Activated CD8-positive, alpha-beta T cell treated with anti-CD3 and anti-CD28 coated beads for 36 hours (primary cell): ENCODE measurements around the gene ATRN. TPM values are rescaled to one million over a fixed set of nuclear protein-coding genes. Genes with fewer than 3 reads are reported as not detected.

Source experiments
- ATAC-seq: fragments of 200-7000 bp; cut with Tn5 transposase; one replicate; pipeline ENCODE4 v1.10.0; 2021; ENCODE audit warnings: mild to moderate bottlenecking, moderate library complexity
- CTCF ChIA-PET: fragments of 350-600 bp; sonication (Branson Sonifier 250); formaldehyde crosslinking; loops from one replicate; lab custom pipeline; 2021; ENCODE audit warnings: antibody characterized with exemption; lab: Charles Lee
- POLR2A ChIA-PET: fragments of 350-600 bp; sonication (Branson Sonifier 250); formaldehyde crosslinking; loops from one replicate; lab custom pipeline; 2021; ENCODE audit warnings: antibody characterized with exemption; lab: Charles Lee
- DNase-seq: peaks from one replicate; pipeline ENCODE4 v3.0.0-alpha.2; 2020
- H3K27ac Mint-ChIP-seq: one replicate; pipeline ENCODE4 v1.8.0; 2021; ENCODE audit warnings: mild to moderate bottlenecking, mixed read lengths
- H3K27me3 Mint-ChIP-seq: one replicate; pipeline ENCODE4 v1.8.0; 2021; ENCODE audit warnings: mixed read lengths
- H3K36me3 Mint-ChIP-seq: one replicate; pipeline ENCODE4 v1.8.0; 2021; ENCODE audit warnings: low read depth, mixed read lengths
- H3K4me1 Mint-ChIP-seq: one replicate; pipeline ENCODE4 v1.8.0; 2021; ENCODE audit warnings: low read depth, mixed read lengths
- H3K4me3 Mint-ChIP-seq: one replicate; pipeline ENCODE4 v1.8.0; 2021; ENCODE audit warnings: mild to moderate bottlenecking, moderate library complexity, mixed read lengths
- H3K9me3 Mint-ChIP-seq: one replicate; pipeline ENCODE4 v1.8.0; 2021; ENCODE audit warnings: mixed read lengths
- intact Hi-C: fragments of 100-400 bp; cut with micrococcal nuclease; formaldehyde crosslinking; loops from one replicate; pipeline ENCODE4 v1.10.0; 2022
- total RNA-seq, 2 experiments: library from RNA; stranded (reverse); gene quantifications; one replicate each; pipeline ENCODE4 v1.2.3, GENCODE V29; 2021
- TF ChIP-seq, protein P1 (sequence below): fragments of 200-600 bp; IDR thresholded peaks from one replicate; pipeline ENCODE4 v1.8.0; 2022; ENCODE audit warnings: antibody characterized with exemption, mild to moderate bottlenecking

The ATRN gene
- total RNA-seq, 2 experiments from 2014 or later, result 8.2 to 8.6 TPM

DNA sequence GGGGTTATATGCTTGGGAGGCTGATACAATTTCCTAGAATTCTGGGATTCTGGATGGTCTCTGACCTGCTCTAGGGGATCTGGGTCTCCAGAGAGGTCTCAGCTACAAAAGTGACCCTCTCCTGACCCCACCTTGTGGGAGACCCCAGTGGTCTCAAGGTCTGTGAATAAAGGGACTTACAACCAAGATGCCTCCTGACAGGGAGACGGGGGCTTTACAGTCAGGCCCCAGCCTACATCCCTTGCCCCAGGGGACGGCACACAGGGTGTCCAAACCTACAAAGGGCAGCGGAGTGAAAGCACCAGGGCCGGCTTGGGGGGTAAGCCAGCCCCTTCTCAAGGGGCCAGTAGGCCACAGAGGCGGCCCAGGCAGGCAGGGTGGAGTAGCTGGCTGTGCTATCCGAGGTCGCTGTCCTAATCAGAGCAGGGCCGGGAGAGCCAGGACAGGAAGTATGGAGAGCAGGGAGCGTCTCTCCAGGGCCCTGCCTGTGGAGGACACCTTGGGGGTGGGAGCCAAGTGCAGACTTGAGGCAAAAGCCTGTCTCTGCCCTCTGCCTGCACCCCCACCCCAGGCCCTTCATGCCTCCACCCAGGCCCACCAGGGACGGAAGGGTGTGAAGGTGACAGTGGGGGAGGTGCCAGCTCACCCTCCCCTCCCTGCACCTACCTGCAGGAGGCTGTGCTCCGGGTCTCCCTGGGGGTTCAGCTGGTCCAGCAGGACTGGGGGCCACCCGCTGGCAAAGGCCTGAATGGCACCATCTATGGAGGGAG lies 188.9 kb downstream of the ATRN start:
- CTCF ChIA-PET, result interaction anchor here (0.8 to 1.5 kb wide), 3 partner anchors 9 to 195 kb away, joined by 3 to 5 read pairs (median 3); no protein-coding TSS in a partner anchor
- intact Hi-C loops, result no loop called here

DNA sequence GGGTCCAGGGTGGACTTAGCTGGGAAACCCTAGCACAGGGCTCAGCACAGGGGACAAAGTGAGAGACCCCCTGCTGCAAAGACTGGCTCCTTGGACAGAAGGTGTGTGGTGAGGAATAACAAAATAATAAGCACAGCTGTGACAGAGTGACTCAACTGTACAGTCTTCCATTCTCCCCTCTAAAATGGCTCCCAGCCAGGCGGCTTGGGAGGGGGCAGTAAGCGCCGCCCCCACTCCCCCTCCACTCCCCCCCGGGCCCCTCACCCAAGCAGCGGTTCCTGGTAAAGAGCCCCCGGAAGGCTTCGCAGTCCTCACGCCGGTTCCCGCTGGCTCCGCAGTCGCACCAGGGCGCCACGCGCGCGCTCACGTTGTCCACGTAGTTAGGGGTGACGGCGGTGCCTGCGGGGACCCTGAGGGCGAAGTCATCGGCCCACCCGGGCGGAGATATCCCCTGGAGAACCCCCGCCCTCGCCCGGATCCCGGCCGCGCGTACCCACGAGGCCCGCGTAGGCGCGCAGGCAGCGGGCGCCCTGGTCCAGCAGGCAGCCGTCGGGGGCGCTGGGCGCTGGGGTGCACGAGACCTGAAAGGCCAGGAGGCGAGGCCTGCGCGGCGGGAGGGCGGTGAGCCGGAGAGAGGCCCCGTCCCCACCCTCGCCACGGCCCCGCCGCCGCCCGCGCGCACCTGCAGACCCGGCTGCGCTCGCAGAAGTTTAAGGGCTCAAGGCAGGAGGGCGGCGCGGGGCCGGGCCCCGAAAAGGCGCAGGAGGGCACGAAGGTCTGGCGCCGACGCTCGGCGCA lies 189.6 kb downstream of the ATRN start:
- DNase-seq (no peak), ATAC-seq (no peak)
- peaks cover 15% of the 10 kb centered on the region for H3K4me1 Mint-ChIP-seq
- H3K9me3 Mint-ChIP-seq, result no peaks in the 10 kb centered on the region
- no peak overlapping the region for H3K4me3 Mint-ChIP-seq
- ChIA-PET POLR2A (no interaction called here), CTCF (interaction anchor here (0.8 to 1.4 kb wide), 2 partner anchors 50 to 194 kb away, joined by 3 read pairs; no protein-coding TSS in a partner anchor)
- intact Hi-C loops, result no loop called here
- H3K27me3 Mint-ChIP-seq, result peaks cover 40% of the 10 kb centered on the region
- TF ChIP-seq, protein P1, sequence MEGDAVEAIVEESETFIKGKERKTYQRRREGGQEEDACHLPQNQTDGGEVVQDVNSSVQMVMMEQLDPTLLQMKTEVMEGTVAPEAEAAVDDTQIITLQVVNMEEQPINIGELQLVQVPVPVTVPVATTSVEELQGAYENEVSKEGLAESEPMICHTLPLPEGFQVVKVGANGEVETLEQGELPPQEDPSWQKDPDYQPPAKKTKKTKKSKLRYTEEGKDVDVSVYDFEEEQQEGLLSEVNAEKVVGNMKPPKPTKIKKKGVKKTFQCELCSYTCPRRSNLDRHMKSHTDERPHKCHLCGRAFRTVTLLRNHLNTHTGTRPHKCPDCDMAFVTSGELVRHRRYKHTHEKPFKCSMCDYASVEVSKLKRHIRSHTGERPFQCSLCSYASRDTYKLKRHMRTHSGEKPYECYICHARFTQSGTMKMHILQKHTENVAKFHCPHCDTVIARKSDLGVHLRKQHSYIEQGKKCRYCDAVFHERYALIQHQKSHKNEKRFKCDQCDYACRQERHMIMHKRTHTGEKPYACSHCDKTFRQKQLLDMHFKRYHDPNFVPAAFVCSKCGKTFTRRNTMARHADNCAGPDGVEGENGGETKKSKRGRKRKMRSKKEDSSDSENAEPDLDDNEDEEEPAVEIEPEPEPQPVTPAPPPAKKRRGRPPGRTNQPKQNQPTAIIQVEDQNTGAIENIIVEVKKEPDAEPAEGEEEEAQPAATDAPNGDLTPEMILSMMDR, result no peak
- H3K27ac Mint-ChIP-seq, result no peak overlapping the region
- H3K36me3 Mint-ChIP-seq, result no peaks in the 10 kb centered on the region

More for the DNA sequence above, 188.9 kb downstream of the ATRN start:
- Mint-ChIP-seq H3K27me3 (peaks cover 40% of the 10 kb centered on the region), H3K27ac (no peak overlapping the region), H3K4me1 (peaks cover 8% of the 10 kb centered on the region), H3K4me3 (no peak overlapping the region), H3K9me3 (no peaks in the 10 kb centered on the region), H3K36me3 (no peaks in the 10 kb centered on the region)
- POLR2A ChIA-PET, result no interaction called here
- TF ChIP-seq, protein P1, result no peak
- DNase-seq (no peak), ATAC-seq (no peak)

DNA sequence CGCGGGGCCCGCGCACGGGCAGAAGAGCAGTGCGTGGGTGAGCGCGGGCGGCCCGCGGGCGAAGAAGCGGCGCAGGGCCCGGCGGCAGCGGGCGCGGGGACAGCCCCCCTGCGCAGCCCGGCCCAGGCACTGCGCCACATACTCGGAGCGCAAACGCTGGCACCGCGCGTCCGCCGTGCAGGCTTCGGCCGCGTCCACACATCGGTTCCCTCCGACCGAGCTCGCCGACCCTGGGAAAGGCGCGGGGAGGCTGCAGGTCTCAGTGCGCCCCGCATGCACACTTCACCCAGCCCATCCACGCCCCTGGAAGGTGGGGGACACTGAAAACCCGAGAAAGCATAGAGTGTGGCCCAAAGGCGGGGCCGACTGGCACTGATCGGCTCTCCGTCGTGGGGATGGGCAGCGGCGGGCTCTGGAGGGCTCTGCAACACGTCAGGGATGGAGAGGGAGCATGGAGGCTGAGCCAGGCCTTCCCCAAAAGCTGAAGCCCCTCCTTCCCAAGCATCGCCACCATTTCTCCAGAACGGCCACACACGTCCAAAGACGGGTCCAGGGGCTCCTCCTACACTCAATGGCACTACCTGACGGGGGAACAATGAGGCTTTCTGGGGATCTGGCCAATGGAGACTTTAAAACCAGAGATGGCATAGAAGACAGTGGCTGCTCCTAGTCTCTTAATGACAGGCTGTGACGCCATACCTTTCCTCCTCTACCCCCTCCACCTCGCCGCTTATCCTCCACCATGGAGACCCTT lies 190.4 kb downstream of the ATRN start:
- Mint-ChIP-seq H3K4me3 (no peak overlapping the region), H3K27me3 (peaks cover 40% of the 10 kb centered on the region), H3K27ac (no peak overlapping the region), H3K36me3 (no peaks in the 10 kb centered on the region), H3K4me1 (peaks cover 23% of the 10 kb centered on the region), H3K9me3 (no peaks in the 10 kb centered on the region)
- ATAC-seq, result no peak
- no peak for DNase-seq
- CTCF ChIA-PET, result interaction anchor here (1.0 to 1.4 kb wide), 2 partner anchors 39 to 50 kb away, joined by 3 read pairs; no protein-coding TSS in a partner anchor
- TF ChIP-seq, protein P1, result no peak
- intact Hi-C loops, result no loop called here
- POLR2A ChIA-PET, result interaction anchor here (0.7 to 0.9 kb wide), 2 partner anchors 11 to 205 kb away, joined by 3 read pairs; no protein-coding TSS in a partner anchor

DNA sequence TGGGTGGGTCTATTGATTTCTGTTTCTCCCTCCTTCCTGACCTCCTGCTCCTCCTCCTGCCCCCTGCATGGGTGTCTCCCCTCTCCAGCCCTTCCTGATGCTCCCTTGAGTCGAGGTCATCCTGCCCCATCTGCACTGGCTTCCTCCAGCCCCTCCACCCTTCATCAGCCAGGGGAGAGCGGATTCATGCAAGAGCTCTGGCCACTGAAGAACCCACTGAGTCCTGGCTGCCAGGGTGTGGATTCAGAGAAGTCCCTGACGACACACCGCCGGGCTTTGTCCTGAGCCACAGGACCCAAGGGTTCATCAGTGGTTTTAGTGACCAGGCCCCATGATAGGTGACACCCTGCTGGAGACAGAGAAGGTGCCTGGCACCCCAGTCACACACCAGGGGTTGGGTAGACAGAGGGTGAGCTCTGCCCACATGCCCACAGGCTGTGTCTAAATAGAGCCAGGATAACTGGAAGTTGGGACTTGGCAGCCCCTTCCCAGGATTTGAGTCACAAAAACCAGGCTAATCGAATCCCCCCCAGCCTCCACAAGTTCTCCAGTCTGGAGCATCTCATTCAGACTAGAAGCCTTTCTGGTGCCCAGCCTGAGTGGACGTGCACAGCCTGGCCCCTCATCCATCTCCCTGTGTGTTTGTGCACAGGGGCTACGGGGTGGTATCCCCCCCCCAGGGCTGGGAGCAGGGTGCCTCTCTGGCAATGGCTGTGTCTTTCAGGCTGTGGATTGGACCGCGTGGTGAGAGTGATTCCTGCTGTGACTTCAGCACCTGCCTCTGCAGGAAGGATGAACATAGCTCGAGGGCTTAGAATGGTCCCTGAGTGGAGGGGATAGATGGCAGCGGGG lies 191.2 kb downstream of the ATRN start:
- intact Hi-C loops, result no loop called here
- ChIA-PET CTCF (interaction anchor here (1.0 to 1.4 kb wide), 2 partner anchors 38 to 49 kb away, joined by 3 read pairs; no protein-coding TSS in a partner anchor), POLR2A (interaction anchor here (0.9 kb wide), 1 partner anchor 10 kb away, joined by 3 read pairs; no protein-coding TSS in a partner anchor)
- no peak for DNase-seq
- ATAC-seq, result no peak
- TF ChIP-seq, protein P1, result no peak
- Mint-ChIP-seq H3K27ac (no peak overlapping the region), H3K27me3 (peaks cover 41% of the 10 kb centered on the region), H3K4me1 (peaks cover 28% of the 10 kb centered on the region), H3K36me3 (no peaks in the 10 kb centered on the region), H3K4me3 (no peak overlapping the region), H3K9me3 (no peaks in the 10 kb centered on the region)
